Measurements from ENCODE around the gene KIF21A. TPM values are rescaled to one million over a fixed set of nuclear protein-coding genes. Genes with fewer than 3 reads are reported as not detected.

Gene KIF21A, protein sequence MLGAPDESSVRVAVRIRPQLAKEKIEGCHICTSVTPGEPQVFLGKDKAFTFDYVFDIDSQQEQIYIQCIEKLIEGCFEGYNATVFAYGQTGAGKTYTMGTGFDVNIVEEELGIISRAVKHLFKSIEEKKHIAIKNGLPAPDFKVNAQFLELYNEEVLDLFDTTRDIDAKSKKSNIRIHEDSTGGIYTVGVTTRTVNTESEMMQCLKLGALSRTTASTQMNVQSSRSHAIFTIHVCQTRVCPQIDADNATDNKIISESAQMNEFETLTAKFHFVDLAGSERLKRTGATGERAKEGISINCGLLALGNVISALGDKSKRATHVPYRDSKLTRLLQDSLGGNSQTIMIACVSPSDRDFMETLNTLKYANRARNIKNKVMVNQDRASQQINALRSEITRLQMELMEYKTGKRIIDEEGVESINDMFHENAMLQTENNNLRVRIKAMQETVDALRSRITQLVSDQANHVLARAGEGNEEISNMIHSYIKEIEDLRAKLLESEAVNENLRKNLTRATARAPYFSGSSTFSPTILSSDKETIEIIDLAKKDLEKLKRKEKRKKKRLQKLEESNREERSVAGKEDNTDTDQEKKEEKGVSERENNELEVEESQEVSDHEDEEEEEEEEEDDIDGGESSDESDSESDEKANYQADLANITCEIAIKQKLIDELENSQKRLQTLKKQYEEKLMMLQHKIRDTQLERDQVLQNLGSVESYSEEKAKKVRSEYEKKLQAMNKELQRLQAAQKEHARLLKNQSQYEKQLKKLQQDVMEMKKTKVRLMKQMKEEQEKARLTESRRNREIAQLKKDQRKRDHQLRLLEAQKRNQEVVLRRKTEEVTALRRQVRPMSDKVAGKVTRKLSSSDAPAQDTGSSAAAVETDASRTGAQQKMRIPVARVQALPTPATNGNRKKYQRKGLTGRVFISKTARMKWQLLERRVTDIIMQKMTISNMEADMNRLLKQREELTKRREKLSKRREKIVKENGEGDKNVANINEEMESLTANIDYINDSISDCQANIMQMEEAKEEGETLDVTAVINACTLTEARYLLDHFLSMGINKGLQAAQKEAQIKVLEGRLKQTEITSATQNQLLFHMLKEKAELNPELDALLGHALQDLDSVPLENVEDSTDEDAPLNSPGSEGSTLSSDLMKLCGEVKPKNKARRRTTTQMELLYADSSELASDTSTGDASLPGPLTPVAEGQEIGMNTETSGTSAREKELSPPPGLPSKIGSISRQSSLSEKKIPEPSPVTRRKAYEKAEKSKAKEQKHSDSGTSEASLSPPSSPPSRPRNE (N-terminal part only)
- 1.6 and 3.2 TPM in 2 replicates for total RNA-seq

DNA sequence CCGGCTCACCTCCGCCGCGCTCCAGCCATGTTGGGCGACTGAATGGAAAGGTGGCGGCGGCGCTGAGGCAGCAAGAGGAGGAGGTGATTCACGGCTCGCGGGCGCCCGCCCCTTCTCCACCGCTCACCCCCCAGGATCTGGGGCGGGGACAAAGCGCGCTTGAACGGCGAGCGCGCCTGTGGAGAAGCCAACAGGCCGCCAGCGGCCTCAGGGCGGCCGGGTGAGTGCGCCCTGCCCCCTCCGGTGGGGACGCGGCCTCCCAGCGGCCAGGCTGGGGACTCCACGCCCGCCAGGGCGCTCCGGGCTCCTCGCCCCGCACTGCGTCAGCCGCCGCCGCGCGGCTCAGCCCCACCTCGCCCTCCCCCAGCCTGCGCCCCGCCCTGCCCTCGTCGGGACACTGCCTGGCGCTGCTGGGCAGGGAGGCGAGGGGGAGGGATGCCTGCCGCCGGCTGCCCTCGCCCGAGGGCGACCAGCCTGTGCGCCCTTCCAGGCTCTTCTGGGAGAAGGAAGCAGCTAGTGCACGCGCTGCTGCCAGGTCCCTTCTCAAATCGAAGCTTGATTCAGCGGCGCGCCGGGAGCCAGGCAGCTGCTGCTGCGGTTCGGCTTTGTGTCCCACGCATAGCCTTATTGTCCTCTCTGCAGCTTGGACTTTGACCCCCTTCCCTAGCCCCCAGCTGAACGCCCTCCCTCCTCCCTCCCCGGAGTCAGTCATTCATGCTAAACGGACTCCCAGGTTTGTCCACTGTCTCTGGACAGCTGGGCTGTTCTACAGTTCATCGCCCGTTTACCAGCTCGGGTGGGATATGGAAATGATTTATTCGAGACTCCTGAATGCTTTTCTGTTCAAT, at the start of gene KIF21A:
Gene KIF21A (minus strand): TSS at position 40 of the 848 bp plus-strand sequence. CDS start 150 bp downstream, outside the sequence.

Other genes with a start within 250 kb of the KIF21A start
- not detected in 2 replicates for gene ABCD2, start 176.7 kb upstream of the KIF21A start, total RNA-seq